ENCODE data around the gene HES5.

Gene HES5

GRCh38 chr1:2479186-2479585 is 50.9 kb downstream of the HES5 start:
- DNase-seq (ENCODE audit: low read depth in 2 of 2), result no peak
